Right renal cortex interstitium (tissue), 3 donors: Measurements from ENCODE around the gene SDC1. TPM values are rescaled to one million over a fixed set of nuclear protein-coding genes. Genes with fewer than 3 reads are reported as not detected.

Experiments used
- DNase-seq, 3 donors: peaks; one replicate each; pipeline ENCODE4 v3.0.0-alpha.2; 2013; ENCODE audit warnings: low read depth in 3 of 3, low spot score in 2 of 3
- polyA plus RNA-seq, 3 donors: library from polyadenylated mRNA; unstranded; fragments of 120-200 nt; gene quantifications; one replicate each; pipeline ENCODE4 v1.2.1, GENCODE V29; 2013; ENCODE audit not compliant: insufficient read length in 3 of 3

The SDC1 gene
- polyA plus RNA-seq, 3 donors = 19.7 to 24.1 (median 20.2) TPM

GRCh38 chr2:20229322-20230113 is 4.6 kb upstream of the SDC1 start:
- no peak for DNase-seq

GRCh38 chr2:20227894-20228505 is 3.1 kb upstream of the SDC1 start:
- DNase-seq = no peak

GRCh38 chr2:20226152-20226545 is 1.2 kb upstream of the SDC1 start:
- no peak for DNase-seq

- DNase-seq = no peak
These were observed 593 bp upstream of the SDC1 start for GRCh38 chr2:20225294-20226151.

- no peak for DNase-seq
These were observed 690 bp downstream of the SDC1 start for GRCh38 chr2:20224164-20224715.

GRCh38 chr2:20223407-20224163 is 1.3 kb downstream of the SDC1 start:
- DNase-seq = no peak

- no peak for DNase-seq
These were observed 2.0 kb downstream of the SDC1 start for GRCh38 chr2:20222769-20223406.

- DNase-seq = no peak
These were observed 2.7 kb downstream of the SDC1 start for GRCh38 chr2:20222014-20222768.

GRCh38 chr2:20221555-20221973 is 3.4 kb downstream of the SDC1 start:
- no peak for DNase-seq

GRCh38 chr2:20220806-20221554 is 4.0 kb downstream of the SDC1 start:
- DNase-seq = no peak

GRCh38 chr2:20219763-20220380 is 5.1 kb downstream of the SDC1 start:
- no peak for DNase-seq

GRCh38 chr2:20218331-20219320 is 6.3 kb downstream of the SDC1 start:
- no peak for DNase-seq

- no peak for DNase-seq
These were observed 7.6 kb downstream of the SDC1 start for GRCh38 chr2:20217041-20217970.

GRCh38 chr2:20216130-20217025 is 8.6 kb downstream of the SDC1 start:
- DNase-seq = no peak
